ENCODE measurements around the gene KIAA1671. TPM values are rescaled to one million over a fixed set of nuclear protein-coding genes. Genes with fewer than 3 reads are reported as not detected.

KIAA1671 gene
- total and polyA plus RNA-seq, 2 donors = 4.1 to 8.0 TPM

- H3K27ac ChIP-seq (ENCODE audit: low read depth in 1 of 2, low read length in 1 of 2) = no peak overlapping the region
- peaks cover 0 to 5% of the 10 kb centered on the region in 2 donors for H3K9me3 ChIP-seq (ENCODE audit: control insufficient read depth in 2 of 2, insufficient read depth in 1 of 2, low read length in 1 of 2)
These were observed 98.0 kb downstream of the KIAA1671 start for GRCh38 chr22:25050566-25050965.

GRCh38 chr22:25051073-25051472 is 98.6 kb downstream of the KIAA1671 start:
- H3K9me3 ChIP-seq (ENCODE audit: control insufficient read depth in 2 of 2, insufficient read depth in 1 of 2, low read length in 1 of 2) = peaks cover 0 to 5% of the 10 kb centered on the region in 2 donors
- DNase-seq (ENCODE audit: low read depth in 6 of 9, low spot score in 9 of 9) = no peak
- no peaks in the 10 kb centered on the region for H3K4me1 ChIP-seq (ENCODE audit: control insufficient read depth in 2 of 2, insufficient read depth in 2 of 2, low read length in 2 of 2)
- H3K27me3 ChIP-seq (ENCODE audit: control insufficient read depth in 2 of 2, insufficient read depth in 1 of 2, low read length in 1 of 2) = peaks cover 0 to 3% of the 10 kb centered on the region in 2 donors
- H3K27ac ChIP-seq (ENCODE audit: low read depth in 1 of 2, low read length in 1 of 2) = no peak overlapping the region
- H3K4me3 ChIP-seq (ENCODE audit: low read length in 2 of 2) = no peak overlapping the region
- WGBS = over 99% methylated on average over 2 of the region's 2 CpGs
- H3K36me3 ChIP-seq (ENCODE audit: control insufficient read depth in 2 of 2, insufficient read depth in 2 of 2, low read length in 1 of 2) = no peaks in the 10 kb centered on the region

More at GRCh38 chr22:25050566-25050965, 98.0 kb downstream of the KIAA1671 start:
- no peak for DNase-seq (ENCODE audit: low read depth in 6 of 9, low spot score in 9 of 9)
- H3K4me1 ChIP-seq (ENCODE audit: control insufficient read depth in 2 of 2, insufficient read depth in 2 of 2, low read length in 2 of 2) = no peaks in the 10 kb centered on the region
- H3K4me3 ChIP-seq (ENCODE audit: low read length in 2 of 2) = no peak overlapping the region
- WGBS = 98% methylated on average over 5 of the region's 5 CpGs
- peaks cover 0 to 3% of the 10 kb centered on the region in 2 donors for H3K27me3 ChIP-seq (ENCODE audit: control insufficient read depth in 2 of 2, insufficient read depth in 1 of 2, low read length in 1 of 2)
- H3K36me3 ChIP-seq (ENCODE audit: control insufficient read depth in 2 of 2, insufficient read depth in 2 of 2, low read length in 1 of 2) = no peaks in the 10 kb centered on the region

DNA sequence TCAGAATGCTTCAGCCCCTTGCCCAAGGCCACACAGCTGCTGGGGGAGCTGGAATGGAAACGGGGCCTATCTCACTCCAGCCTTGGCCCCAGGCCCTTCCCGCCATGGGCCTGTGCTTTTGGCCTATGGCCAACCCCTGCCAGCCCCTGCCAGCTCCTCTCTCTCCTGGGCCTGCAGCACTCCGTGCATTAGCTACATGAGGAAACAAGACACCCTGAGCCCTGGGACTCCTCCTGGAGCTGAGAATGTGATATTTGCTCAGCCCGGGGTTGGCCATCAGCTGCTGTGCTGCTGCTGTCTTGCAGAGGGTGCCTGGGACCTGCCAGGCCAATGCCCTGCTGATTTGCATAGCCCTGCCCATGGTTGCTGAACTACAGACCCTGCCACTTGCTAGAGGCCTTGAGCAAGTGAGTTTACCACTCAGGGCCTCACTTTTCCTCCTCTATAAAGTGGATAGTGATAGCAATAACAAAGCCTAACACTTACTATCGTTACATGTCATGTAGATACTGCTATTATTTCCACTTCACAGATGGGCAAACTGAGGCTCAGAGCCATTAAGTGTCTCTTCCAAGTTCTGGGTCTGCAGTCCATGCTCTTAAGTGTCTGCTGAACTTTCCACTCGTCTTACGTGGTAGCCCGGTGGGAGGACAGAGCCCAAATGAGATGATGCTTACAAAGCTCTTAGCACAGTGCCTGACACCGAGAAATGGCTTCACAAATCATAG is 99.6 kb downstream of the KIAA1671 start:
- H3K27ac ChIP-seq (ENCODE audit: low read depth in 1 of 2, low read length in 1 of 2) = no peak overlapping the region

DNA sequence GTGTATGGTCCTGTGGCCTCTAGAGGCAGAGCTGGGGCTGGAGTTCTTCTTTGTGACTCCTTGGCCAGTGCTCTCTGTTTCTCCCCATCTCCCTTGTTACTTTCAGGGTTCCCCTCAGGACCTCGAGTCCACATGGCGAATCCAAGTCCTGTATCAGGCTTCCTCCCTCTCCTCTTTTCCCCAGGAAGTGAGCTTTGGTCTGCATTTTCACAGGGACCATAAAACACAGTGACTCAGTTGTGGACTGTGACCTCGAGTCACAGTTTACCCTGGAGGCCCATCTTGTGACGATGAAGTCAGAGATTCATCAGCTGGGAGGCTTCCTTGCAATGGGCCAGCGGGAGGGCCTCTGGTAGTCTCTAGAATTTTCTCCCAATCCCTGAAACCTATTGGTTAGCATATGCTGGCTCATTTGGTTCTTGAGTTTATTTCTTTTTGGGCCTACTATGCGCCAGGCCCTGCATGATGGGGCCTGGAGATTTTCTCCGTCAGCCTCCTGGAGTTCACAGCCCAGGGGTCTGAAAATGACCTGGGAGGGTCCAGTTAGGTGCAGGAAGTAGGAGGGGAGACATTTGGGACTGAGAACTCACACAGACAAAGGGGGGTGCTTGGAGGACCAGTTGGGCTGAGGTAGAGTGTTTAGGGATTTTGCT is 100.8 kb downstream of the KIAA1671 start:
- Histone ChIP-seq H3K4me1 (ENCODE audit: control insufficient read depth in 2 of 2, insufficient read depth in 2 of 2, low read length in 2 of 2) (peaks cover 4 to 5% of the 10 kb centered on the region in 2 donors), H3K27me3 (ENCODE audit: control insufficient read depth in 2 of 2, insufficient read depth in 1 of 2, low read length in 1 of 2) (peaks cover 0 to 3% of the 10 kb centered on the region in 2 donors), H3K4me3 (ENCODE audit: low read length in 2 of 2) (no peak overlapping the region), H3K9me3 (ENCODE audit: control insufficient read depth in 2 of 2, insufficient read depth in 1 of 2, low read length in 1 of 2) (peaks cover 0 to 5% of the 10 kb centered on the region in 2 donors), H3K36me3 (ENCODE audit: control insufficient read depth in 2 of 2, insufficient read depth in 2 of 2, low read length in 1 of 2) (no peaks in the 10 kb centered on the region), H3K27ac (ENCODE audit: low read depth in 1 of 2, low read length in 1 of 2) (no peak overlapping the region)
- WGBS = 95% methylated on average over 7 of the region's 7 CpGs
- no peak for DNase-seq (ENCODE audit: low read depth in 6 of 9, low spot score in 9 of 9)

More for the DNA sequence above, 99.6 kb downstream of the KIAA1671 start:
- Histone ChIP-seq H3K36me3 (ENCODE audit: control insufficient read depth in 2 of 2, insufficient read depth in 2 of 2, low read length in 1 of 2) (no peaks in the 10 kb centered on the region), H3K4me1 (ENCODE audit: control insufficient read depth in 2 of 2, insufficient read depth in 2 of 2, low read length in 2 of 2) (peaks cover 0 to 2% of the 10 kb centered on the region in 2 donors), H3K4me3 (ENCODE audit: low read length in 2 of 2) (no peak overlapping the region), H3K27me3 (ENCODE audit: control insufficient read depth in 2 of 2, insufficient read depth in 1 of 2, low read length in 1 of 2) (peaks cover 0 to 3% of the 10 kb centered on the region in 2 donors), H3K9me3 (ENCODE audit: control insufficient read depth in 2 of 2, insufficient read depth in 1 of 2, low read length in 1 of 2) (peaks cover 0 to 5% of the 10 kb centered on the region in 2 donors)
- WGBS = 94% methylated on average over 9 of the region's 9 CpGs
- DNase-seq (ENCODE audit: low read depth in 6 of 9, low spot score in 9 of 9) = no peak

DNA sequence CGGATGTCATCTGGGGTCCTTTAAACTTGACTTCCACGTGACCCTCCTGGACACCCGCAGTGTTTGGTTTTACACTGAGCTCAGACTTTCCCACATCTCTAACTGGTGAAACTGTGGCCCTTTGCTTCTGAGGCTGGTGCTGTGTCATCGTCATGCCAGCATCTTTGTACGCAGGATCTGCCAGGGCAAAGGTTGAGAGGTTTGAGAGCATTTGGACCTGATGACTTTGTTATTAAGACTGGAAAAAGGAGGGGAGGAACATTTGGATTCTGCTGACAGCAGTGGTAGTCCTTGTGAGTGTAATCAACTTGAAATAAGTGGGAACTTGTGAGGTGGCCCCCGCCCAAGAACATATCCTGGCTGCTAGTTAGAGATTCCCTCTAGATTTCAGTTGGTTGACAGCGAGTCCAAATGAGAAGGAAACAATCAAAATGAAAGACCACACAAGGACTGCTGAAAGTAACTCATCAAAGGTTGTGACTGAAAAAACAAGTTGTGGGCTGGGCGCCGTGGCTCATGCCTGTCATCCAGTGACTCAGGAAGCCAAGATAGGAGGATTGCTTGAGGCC is 102.5 kb downstream of the KIAA1671 start:
- DNase-seq (ENCODE audit: low read depth in 6 of 9, low spot score in 9 of 9) = no peak
- H3K27me3 ChIP-seq (ENCODE audit: control insufficient read depth in 2 of 2, insufficient read depth in 1 of 2, low read length in 1 of 2) = peaks cover 0 to 3% of the 10 kb centered on the region in 2 donors
- H3K4me1 ChIP-seq (ENCODE audit: control insufficient read depth in 2 of 2, insufficient read depth in 2 of 2, low read length in 2 of 2) = peaks cover 4 to 5% of the 10 kb centered on the region in 2 donors
- WGBS = 74% methylated on average over 9 of the region's 9 CpGs
- no peak overlapping the region for H3K27ac ChIP-seq (ENCODE audit: low read depth in 1 of 2, low read length in 1 of 2)
- H3K4me3 ChIP-seq (ENCODE audit: low read length in 2 of 2) = no peak overlapping the region
- peaks cover 0 to 5% of the 10 kb centered on the region in 2 donors for H3K9me3 ChIP-seq (ENCODE audit: control insufficient read depth in 2 of 2, insufficient read depth in 1 of 2, low read length in 1 of 2)
- H3K36me3 ChIP-seq (ENCODE audit: control insufficient read depth in 2 of 2, insufficient read depth in 2 of 2, low read length in 1 of 2) = no peaks in the 10 kb centered on the region

GRCh38 chr22:25057013-25057881 is 104.7 kb downstream of the KIAA1671 start:
- Histone ChIP-seq H3K27me3 (ENCODE audit: control insufficient read depth in 2 of 2, insufficient read depth in 1 of 2, low read length in 1 of 2) (peaks cover 0 to 3% of the 10 kb centered on the region in 2 donors), H3K4me3 (ENCODE audit: low read length in 2 of 2) (no peak overlapping the region), H3K4me1 (ENCODE audit: control insufficient read depth in 2 of 2, insufficient read depth in 2 of 2, low read length in 2 of 2) (peaks cover 21 to 25% of the 10 kb centered on the region in 2 donors), H3K9me3 (ENCODE audit: control insufficient read depth in 2 of 2, insufficient read depth in 1 of 2, low read length in 1 of 2) (no peaks in the 10 kb centered on the region), H3K27ac (ENCODE audit: low read depth in 1 of 2, low read length in 1 of 2) (no peak overlapping the region), H3K36me3 (ENCODE audit: control insufficient read depth in 2 of 2, insufficient read depth in 2 of 2, low read length in 1 of 2) (no peaks in the 10 kb centered on the region)
- peak in 5 of 9 donors; percentile 48 to 82 (median 65) for DNase-seq (ENCODE audit: low read depth in 6 of 9, low spot score in 9 of 9)
- WGBS = 35% methylated on average over 23 of the region's 23 CpGs

DNA sequence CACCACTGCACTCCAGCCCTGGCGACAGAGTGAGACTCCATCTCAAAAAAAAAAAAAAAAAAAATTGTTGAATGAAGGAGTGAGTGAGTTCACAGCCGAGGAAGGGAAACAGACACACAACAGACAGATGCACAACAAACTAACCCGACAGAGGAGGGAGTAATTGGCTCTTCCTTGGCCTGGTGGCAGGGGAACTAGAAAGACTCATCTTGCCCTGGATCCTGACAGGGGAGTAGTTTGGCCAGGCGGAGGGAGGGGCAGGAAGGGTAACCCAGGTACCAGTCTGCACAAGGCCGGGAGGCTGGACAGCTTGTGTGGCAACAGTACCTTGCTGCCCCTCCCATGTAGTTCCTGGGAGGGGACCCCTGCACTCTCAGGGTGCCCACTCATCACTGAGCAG is 106.9 kb downstream of the KIAA1671 start:
- H3K36me3 ChIP-seq (ENCODE audit: control insufficient read depth in 2 of 2, insufficient read depth in 2 of 2, low read length in 1 of 2) = no peaks in the 10 kb centered on the region
- H3K9me3 ChIP-seq (ENCODE audit: control insufficient read depth in 2 of 2, insufficient read depth in 1 of 2, low read length in 1 of 2) = no peaks in the 10 kb centered on the region
- peaks cover 0 to 3% of the 10 kb centered on the region in 2 donors for H3K27me3 ChIP-seq (ENCODE audit: control insufficient read depth in 2 of 2, insufficient read depth in 1 of 2, low read length in 1 of 2)
- no peak for DNase-seq (ENCODE audit: low read depth in 6 of 9, low spot score in 9 of 9)
- H3K27ac ChIP-seq (ENCODE audit: low read depth in 1 of 2, low read length in 1 of 2) = no peak overlapping the region
- no peak overlapping the region for H3K4me3 ChIP-seq (ENCODE audit: low read length in 2 of 2)
- H3K4me1 ChIP-seq (ENCODE audit: control insufficient read depth in 2 of 2, insufficient read depth in 2 of 2, low read length in 2 of 2) = peaks cover 28 to 47% of the 10 kb centered on the region in 2 donors
- 92% methylated on average over 5 of the region's 5 CpGs for WGBS

DNA sequence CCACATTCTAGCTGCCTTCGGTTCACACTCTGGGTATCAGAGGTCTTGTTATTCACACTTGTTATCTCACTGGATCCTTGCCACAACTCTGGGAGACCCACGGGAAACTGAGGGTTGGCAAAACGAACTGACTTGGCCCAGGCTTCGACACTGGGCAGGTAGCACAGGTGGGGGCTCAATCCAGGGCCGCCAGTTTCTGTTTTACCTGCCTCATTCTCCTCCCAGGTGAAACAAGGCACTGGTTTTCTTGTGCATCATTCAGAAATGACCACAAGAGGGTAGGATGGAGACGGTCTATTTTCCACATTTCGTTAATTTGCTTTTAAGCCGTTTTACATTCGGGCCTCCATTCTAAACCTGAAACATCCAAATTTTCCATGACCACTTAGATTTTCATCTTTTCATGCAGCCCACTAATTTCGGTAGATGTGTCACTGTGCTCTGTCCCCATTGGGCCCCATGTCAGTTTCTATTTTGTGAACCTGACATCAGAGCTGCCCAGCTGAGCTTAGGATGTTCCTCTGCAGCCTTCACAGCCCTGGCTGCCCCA is 108.1 kb downstream of the KIAA1671 start:
- WGBS = 88% methylated on average over 10 of the region's 10 CpGs

More for the DNA sequence above, 108.1 kb downstream of the KIAA1671 start:
- no peaks in the 10 kb centered on the region for H3K9me3 ChIP-seq (ENCODE audit: control insufficient read depth in 2 of 2, insufficient read depth in 1 of 2, low read length in 1 of 2)
- no peaks in the 10 kb centered on the region for H3K27me3 ChIP-seq (ENCODE audit: control insufficient read depth in 2 of 2, insufficient read depth in 1 of 2, low read length in 1 of 2)
- no peak overlapping the region for H3K4me3 ChIP-seq (ENCODE audit: low read length in 2 of 2)
- H3K36me3 ChIP-seq (ENCODE audit: control insufficient read depth in 2 of 2, insufficient read depth in 2 of 2, low read length in 1 of 2) = no peaks in the 10 kb centered on the region
- peak in 1 of 9 donors; percentile 41 for DNase-seq (ENCODE audit: low read depth in 6 of 9, low spot score in 9 of 9)
- H3K27ac ChIP-seq (ENCODE audit: low read depth in 1 of 2, low read length in 1 of 2) = no peak overlapping the region
- peaks cover 36 to 55% of the 10 kb centered on the region in 2 donors for H3K4me1 ChIP-seq (ENCODE audit: control insufficient read depth in 2 of 2, insufficient read depth in 2 of 2, low read length in 2 of 2)

Measured in thymus (tissue), 11 donors.